ENCODE measurements around the gene KIAA1671. TPM values are rescaled to one million over a fixed set of nuclear protein-coding genes. Genes with fewer than 3 reads are reported as not detected.

Gene KIAA1671
- total RNA-seq, 1 donor from 2014 or later = 8.3 TPM

DNA sequence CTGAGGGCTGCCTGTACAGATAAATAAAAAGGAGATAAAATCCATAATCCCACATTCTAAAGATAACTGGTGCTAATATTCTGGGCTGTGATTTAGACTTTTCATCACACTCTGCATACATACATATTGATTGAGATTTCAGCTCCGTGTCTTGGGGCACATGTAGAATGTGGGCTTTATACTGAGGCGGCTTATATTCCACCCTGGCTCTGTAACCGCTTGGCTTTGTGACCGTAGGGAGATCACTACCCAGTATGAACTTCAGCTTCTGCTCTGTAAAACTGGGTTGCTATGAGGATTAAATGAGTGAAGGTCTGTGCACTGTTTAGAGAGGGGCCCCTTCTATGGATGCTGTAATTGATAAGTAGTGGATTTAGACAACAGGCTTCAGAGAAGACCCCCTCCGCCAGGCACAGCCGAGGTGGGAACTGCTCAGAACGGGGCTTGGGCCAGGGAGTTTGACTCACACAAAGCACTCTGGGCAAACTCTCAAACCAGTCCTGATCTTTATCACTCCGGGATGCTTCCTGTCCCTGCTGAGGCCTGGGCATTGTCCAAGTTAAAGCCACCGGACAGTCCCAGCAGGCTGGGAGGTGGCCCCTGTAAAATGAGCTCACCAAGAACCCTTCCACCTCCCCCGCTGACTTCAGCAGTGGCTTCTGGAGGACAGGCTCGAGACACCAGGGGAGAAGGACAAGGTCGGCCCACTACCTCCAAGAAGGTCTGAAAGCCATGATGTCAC is 17.2 kb downstream of the KIAA1671 start:
- no peak overlapping the region for H3K4me3 Mint-ChIP-seq (ENCODE audit: unreplicated experiment)
- H3K27me3 Mint-ChIP-seq (ENCODE audit: unreplicated experiment) = peaks cover 4% of the 10 kb centered on the region
- no peak for DNase-seq (ENCODE audit: extremely low spot score, unreplicated experiment)
- TF ChIP-seq, protein P1, sequence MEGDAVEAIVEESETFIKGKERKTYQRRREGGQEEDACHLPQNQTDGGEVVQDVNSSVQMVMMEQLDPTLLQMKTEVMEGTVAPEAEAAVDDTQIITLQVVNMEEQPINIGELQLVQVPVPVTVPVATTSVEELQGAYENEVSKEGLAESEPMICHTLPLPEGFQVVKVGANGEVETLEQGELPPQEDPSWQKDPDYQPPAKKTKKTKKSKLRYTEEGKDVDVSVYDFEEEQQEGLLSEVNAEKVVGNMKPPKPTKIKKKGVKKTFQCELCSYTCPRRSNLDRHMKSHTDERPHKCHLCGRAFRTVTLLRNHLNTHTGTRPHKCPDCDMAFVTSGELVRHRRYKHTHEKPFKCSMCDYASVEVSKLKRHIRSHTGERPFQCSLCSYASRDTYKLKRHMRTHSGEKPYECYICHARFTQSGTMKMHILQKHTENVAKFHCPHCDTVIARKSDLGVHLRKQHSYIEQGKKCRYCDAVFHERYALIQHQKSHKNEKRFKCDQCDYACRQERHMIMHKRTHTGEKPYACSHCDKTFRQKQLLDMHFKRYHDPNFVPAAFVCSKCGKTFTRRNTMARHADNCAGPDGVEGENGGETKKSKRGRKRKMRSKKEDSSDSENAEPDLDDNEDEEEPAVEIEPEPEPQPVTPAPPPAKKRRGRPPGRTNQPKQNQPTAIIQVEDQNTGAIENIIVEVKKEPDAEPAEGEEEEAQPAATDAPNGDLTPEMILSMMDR (IDR thresholded peaks at IDR 0.05) = no peak
- H3K9me3 Mint-ChIP-seq (ENCODE audit: unreplicated experiment) = no peaks in the 10 kb centered on the region
- H3K4me1 Mint-ChIP-seq (ENCODE audit: unreplicated experiment) = peaks cover 22% of the 10 kb centered on the region
- H3K27ac Mint-ChIP-seq (ENCODE audit: unreplicated experiment) = no peak overlapping the region
- no peaks in the 10 kb centered on the region for H3K36me3 Mint-ChIP-seq (ENCODE audit: unreplicated experiment)

GRCh38 chr22:24972369-24972768 is 19.9 kb downstream of the KIAA1671 start:
- TF ChIP-seq, protein P1 (IDR thresholded peaks at IDR 0.05) = no peak
- H3K27ac Mint-ChIP-seq (ENCODE audit: unreplicated experiment) = no peak overlapping the region
- no peaks in the 10 kb centered on the region for H3K36me3 Mint-ChIP-seq (ENCODE audit: unreplicated experiment)
- H3K4me3 Mint-ChIP-seq (ENCODE audit: unreplicated experiment) = no peak overlapping the region
- H3K9me3 Mint-ChIP-seq (ENCODE audit: unreplicated experiment) = no peaks in the 10 kb centered on the region
- peaks cover 22% of the 10 kb centered on the region for H3K4me1 Mint-ChIP-seq (ENCODE audit: unreplicated experiment)
- H3K27me3 Mint-ChIP-seq (ENCODE audit: unreplicated experiment) = peaks cover 4% of the 10 kb centered on the region
- DNase-seq (ENCODE audit: extremely low spot score, unreplicated experiment) = no peak

GRCh38 chr22:24973872-24974271 is 21.4 kb downstream of the KIAA1671 start:
- Mint-ChIP-seq H3K36me3 (ENCODE audit: unreplicated experiment) (no peaks in the 10 kb centered on the region), H3K4me1 (ENCODE audit: unreplicated experiment) (peaks cover 31% of the 10 kb centered on the region), H3K4me3 (ENCODE audit: unreplicated experiment) (no peak overlapping the region), H3K27me3 (ENCODE audit: unreplicated experiment) (peaks cover 4% of the 10 kb centered on the region), H3K9me3 (ENCODE audit: unreplicated experiment) (no peaks in the 10 kb centered on the region), H3K27ac (ENCODE audit: unreplicated experiment) (no peak overlapping the region)
- DNase-seq (ENCODE audit: extremely low spot score, unreplicated experiment) = no peak
- TF ChIP-seq, protein P1 (IDR thresholded peaks at IDR 0.05) = no peak

- TF ChIP-seq, protein P1 (IDR thresholded peaks at IDR 0.05) = no peak
- H3K4me1 Mint-ChIP-seq (ENCODE audit: unreplicated experiment) = peaks cover 23% of the 10 kb centered on the region
- H3K27me3 Mint-ChIP-seq (ENCODE audit: unreplicated experiment) = peaks cover 4% of the 10 kb centered on the region
- no peak for DNase-seq (ENCODE audit: extremely low spot score, unreplicated experiment)
- no peak overlapping the region for H3K4me3 Mint-ChIP-seq (ENCODE audit: unreplicated experiment)
- H3K36me3 Mint-ChIP-seq (ENCODE audit: unreplicated experiment) = peaks cover 2% of the 10 kb centered on the region
- no peaks in the 10 kb centered on the region for H3K9me3 Mint-ChIP-seq (ENCODE audit: unreplicated experiment)
- no peak overlapping the region for H3K27ac Mint-ChIP-seq (ENCODE audit: unreplicated experiment)
Measured at GRCh38 chr22:24975125-24975640, 22.7 kb downstream of the KIAA1671 start.

GRCh38 chr22:24975813-24976341 is 23.4 kb downstream of the KIAA1671 start:
- Mint-ChIP-seq H3K4me1 (ENCODE audit: unreplicated experiment) (peaks cover 20% of the 10 kb centered on the region), H3K36me3 (ENCODE audit: unreplicated experiment) (peaks cover 2% of the 10 kb centered on the region), H3K27me3 (ENCODE audit: unreplicated experiment) (peaks cover 4% of the 10 kb centered on the region), H3K4me3 (ENCODE audit: unreplicated experiment) (no peak overlapping the region), H3K27ac (ENCODE audit: unreplicated experiment) (no peak overlapping the region), H3K9me3 (ENCODE audit: unreplicated experiment) (no peaks in the 10 kb centered on the region)
- no peak for DNase-seq (ENCODE audit: extremely low spot score, unreplicated experiment)
- TF ChIP-seq, protein P1 (IDR thresholded peaks at IDR 0.05) = no peak
